ENCODE results near the gene PDLIM5. TPM values are rescaled to one million over a fixed set of nuclear protein-coding genes. Genes with fewer than 3 reads are reported as not detected.

PDLIM5 gene
- total RNA-seq, 4 donors from 2014 or later = 62.9 to 133 (median 110) TPM

DNA sequence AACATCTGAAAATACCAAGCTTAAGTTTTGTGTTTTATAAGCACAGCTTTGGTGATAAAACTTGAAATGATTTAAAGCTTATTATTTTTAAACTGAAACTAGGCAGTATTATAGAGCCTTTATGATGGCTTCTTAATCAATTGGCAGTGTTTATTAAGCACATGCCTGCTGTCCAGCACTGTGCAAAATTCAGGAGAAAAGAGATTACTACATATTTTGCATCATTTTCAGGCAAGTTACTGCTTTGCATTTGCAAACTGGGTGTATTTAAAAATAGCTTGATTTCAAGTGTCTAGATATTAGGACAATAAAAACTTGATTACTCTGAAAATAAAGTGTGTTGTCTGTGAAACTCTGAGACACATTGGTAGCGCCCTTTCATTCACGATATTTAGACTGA lies 126.5 kb downstream of the PDLIM5 start:
- Histone ChIP-seq H3K27ac (no peak overlapping the region), H3K36me3 (peaks cover 0 to 6% (median 0%) of the 10 kb centered on the region in 4 donors), H3K4me3 (no peak overlapping the region), H3K9me3 (no peaks in the 10 kb centered on the region), H3K27me3 (no peaks in the 10 kb centered on the region), H3K4me1 (peaks cover 0 to 14% (median 0%) of the 10 kb centered on the region in 4 donors)
- no peak for TF ChIP-seq POLR2A (IDR thresholded peaks at IDR 0.05)
- TF ChIP-seq EP300 (IDR thresholded peaks at IDR 0.05; ENCODE audit: low read depth) = no peak
- TF ChIP-seq POLR2AphosphoS5 (IDR thresholded peaks at IDR 0.05) = no peak
- TF ChIP-seq, protein P1, sequence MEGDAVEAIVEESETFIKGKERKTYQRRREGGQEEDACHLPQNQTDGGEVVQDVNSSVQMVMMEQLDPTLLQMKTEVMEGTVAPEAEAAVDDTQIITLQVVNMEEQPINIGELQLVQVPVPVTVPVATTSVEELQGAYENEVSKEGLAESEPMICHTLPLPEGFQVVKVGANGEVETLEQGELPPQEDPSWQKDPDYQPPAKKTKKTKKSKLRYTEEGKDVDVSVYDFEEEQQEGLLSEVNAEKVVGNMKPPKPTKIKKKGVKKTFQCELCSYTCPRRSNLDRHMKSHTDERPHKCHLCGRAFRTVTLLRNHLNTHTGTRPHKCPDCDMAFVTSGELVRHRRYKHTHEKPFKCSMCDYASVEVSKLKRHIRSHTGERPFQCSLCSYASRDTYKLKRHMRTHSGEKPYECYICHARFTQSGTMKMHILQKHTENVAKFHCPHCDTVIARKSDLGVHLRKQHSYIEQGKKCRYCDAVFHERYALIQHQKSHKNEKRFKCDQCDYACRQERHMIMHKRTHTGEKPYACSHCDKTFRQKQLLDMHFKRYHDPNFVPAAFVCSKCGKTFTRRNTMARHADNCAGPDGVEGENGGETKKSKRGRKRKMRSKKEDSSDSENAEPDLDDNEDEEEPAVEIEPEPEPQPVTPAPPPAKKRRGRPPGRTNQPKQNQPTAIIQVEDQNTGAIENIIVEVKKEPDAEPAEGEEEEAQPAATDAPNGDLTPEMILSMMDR (IDR thresholded peaks at IDR 0.05) = no peak
- 72 to 76% methylated on average over 2 of the region's 2 CpGs for whole genome bisulfite sequencing, 2 donors (ENCODE audit: low coverage in 1 of 2)
- intact Hi-C loops (cut with DNase I; ENCODE audit: low total_unique reads) (no loop called here), in situ Hi-C loops (cut with MboI; ENCODE audit: low pct_ligation_motif_present in 1 of 4, low pct_unique_long_range_greater_than_20kb in 1 of 4, low sequenced_read_pairs in 3 of 4) (no loop called here)
- DNase-seq = no peak

DNA sequence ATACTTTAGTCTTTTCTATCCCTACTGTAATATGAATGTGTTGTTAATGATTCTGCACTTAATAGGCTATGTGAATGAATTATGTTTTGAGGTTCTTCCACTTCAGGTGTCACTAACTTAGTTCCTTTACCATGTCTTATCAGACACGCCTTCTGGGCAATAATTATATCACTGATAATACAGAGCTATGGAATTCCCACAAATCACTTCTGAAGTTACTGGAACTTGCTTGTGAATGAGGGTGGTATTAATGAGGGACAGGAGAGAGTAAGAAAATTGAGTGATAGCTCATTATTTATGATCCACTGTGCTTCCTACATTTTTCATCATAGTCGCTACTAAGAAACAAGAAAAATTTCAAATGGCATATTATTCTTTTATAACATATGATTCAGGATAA lies 130.0 kb downstream of the PDLIM5 start:
- TF ChIP-seq, protein P1 (IDR thresholded peaks at IDR 0.05) = no peak
- TF ChIP-seq POLR2AphosphoS5 (IDR thresholded peaks at IDR 0.05) (no peak), POLR2A (IDR thresholded peaks at IDR 0.05) (no peak), EP300 (IDR thresholded peaks at IDR 0.05; ENCODE audit: low read depth) (no peak)
- no peak for DNase-seq
- in situ Hi-C loops (cut with MboI; ENCODE audit: low pct_ligation_motif_present in 1 of 4, low pct_unique_long_range_greater_than_20kb in 1 of 4, low sequenced_read_pairs in 3 of 4) = no loop called here
- Histone ChIP-seq H3K9me3 (no peaks in the 10 kb centered on the region), H3K4me1 (peaks cover 0 to 10% (median 0%) of the 10 kb centered on the region in 4 donors), H3K4me3 (no peak overlapping the region), H3K27me3 (no peaks in the 10 kb centered on the region), H3K27ac (no peak overlapping the region), H3K36me3 (peaks cover 0 to 14% (median 7%) of the 10 kb centered on the region in 4 donors)
- 91% methylated on average over 2 of the region's 2 CpGs for WGBS, 2 donors (ENCODE audit: low coverage in 1 of 2)
- intact Hi-C loops (cut with DNase I; ENCODE audit: low total_unique reads) = no loop called here

DNA sequence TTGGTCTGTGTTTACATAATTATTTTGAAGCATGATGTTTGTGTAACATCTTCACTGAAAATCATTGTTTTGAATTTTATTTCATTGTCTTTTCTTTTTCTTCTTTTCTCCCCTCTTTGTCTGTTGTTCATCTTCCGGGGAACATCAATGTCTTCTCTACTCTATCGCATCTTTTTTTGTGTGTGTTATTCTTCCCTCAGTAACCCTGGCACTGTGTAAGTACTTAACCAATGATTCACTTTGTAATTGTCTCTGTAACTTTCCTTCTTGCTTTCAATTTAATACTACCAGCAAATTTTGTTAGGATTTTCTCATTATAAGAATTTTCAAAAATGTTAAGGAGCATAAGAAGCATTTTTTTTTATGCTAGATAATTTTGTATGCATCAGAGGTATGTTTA lies 130.8 kb downstream of the PDLIM5 start:
- intact Hi-C loops (cut with DNase I; ENCODE audit: low total_unique reads) = no loop called here

DNA sequence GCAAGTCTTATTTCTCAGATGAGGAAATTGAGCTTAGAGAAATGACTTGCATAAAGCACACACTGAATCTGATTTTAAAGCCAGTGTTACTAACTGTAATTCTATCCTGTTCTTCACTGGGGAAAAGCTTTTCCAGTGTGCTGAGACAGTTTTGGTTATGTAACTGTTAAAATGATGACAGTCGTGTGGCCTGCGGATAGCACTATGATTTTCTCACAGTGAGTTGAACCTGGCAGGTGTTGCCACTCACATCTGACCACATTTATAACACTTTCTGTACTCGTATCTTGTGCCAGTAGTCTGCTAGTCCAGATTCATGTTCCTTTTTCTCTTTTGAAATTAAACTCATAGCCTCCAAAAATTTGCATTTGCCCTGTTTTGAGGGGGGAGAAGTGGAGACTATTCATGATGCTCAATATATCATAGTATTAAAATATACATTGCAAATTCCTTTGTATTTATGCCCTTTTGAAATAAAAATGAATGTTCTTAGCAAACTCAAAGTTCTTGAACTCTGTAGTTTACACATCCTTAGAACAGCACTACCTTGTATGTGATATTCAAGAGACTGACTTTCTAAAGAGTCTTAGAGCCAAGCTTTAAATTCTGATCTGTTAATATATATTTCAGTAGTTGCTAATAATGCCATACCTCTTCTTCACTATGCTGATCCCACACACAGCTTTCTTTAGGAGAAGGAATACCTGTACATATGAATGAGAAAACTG lies 132.3 kb downstream of the PDLIM5 start:
- 65 to 71% methylated on average over 3 of the region's 3 CpGs for WGBS, 2 donors (ENCODE audit: low coverage in 1 of 2)
- Histone ChIP-seq H3K4me1 (peaks cover 0 to 6% (median 0%) of the 10 kb centered on the region in 4 donors), H3K36me3 (peaks cover 0 to 22% (median 7%) of the 10 kb centered on the region in 4 donors), H3K27ac (no peak overlapping the region), H3K9me3 (no peaks in the 10 kb centered on the region), H3K4me3 (no peak overlapping the region), H3K27me3 (no peaks in the 10 kb centered on the region)
- DNase-seq = no peak
- in situ Hi-C loops (cut with MboI; ENCODE audit: low pct_ligation_motif_present in 1 of 4, low pct_unique_long_range_greater_than_20kb in 1 of 4, low sequenced_read_pairs in 3 of 4) (no loop called here), intact Hi-C loops (cut with DNase I; ENCODE audit: low total_unique reads) (no loop called here)
- TF ChIP-seq POLR2A (IDR thresholded peaks at IDR 0.05) = no peak
- TF ChIP-seq, protein P1 (IDR thresholded peaks at IDR 0.05) = no peak
- no peak for TF ChIP-seq EP300 (IDR thresholded peaks at IDR 0.05; ENCODE audit: low read depth)
- no peak for TF ChIP-seq POLR2AphosphoS5 (IDR thresholded peaks at IDR 0.05)

More for the DNA sequence above, 130.8 kb downstream of the PDLIM5 start:
- peaks cover 0 to 18% (median 7%) of the 10 kb centered on the region in 4 donors for H3K36me3 ChIP-seq
- peaks cover 0 to 6% (median 0%) of the 10 kb centered on the region in 4 donors for H3K4me1 ChIP-seq
- in situ Hi-C loops (cut with MboI; ENCODE audit: low pct_ligation_motif_present in 1 of 4, low pct_unique_long_range_greater_than_20kb in 1 of 4, low sequenced_read_pairs in 3 of 4) = no loop called here
- TF ChIP-seq EP300 (IDR thresholded peaks at IDR 0.05; ENCODE audit: low read depth) = no peak
- no peak for TF ChIP-seq POLR2AphosphoS5 (IDR thresholded peaks at IDR 0.05)
- no peak for TF ChIP-seq POLR2A (IDR thresholded peaks at IDR 0.05)
- TF ChIP-seq, protein P1 (IDR thresholded peaks at IDR 0.05) = no peak
- no peak overlapping the region for H3K4me3 ChIP-seq
- no peaks in the 10 kb centered on the region for H3K27me3 ChIP-seq
- no peak for DNase-seq
- no peak overlapping the region for H3K27ac ChIP-seq
- no peaks in the 10 kb centered on the region for H3K9me3 ChIP-seq
- 84% methylated on average over 2 of the region's 2 CpGs for WGBS, 2 donors (ENCODE audit: low coverage in 1 of 2)

All from transverse colon (tissue), 4 donors.